ENCODE data around the gene SCAMP1.
"Not testable (repeated sequence)": the region's sequence is repeated elsewhere in the genome, so short reads cannot be mapped to it uniquely, and the experiment has no call there.

The SCAMP1 gene

GRCh38 chr5:78336698-78337097 is 23.7 kb upstream of the SCAMP1 start:
- no peaks in the 10 kb centered on the region for H3K27me3 ChIP-seq (ENCODE audit: control insufficient read depth, insufficient read depth, low read length)
- H3K4me3 ChIP-seq (ENCODE audit: low read length), result no peak overlapping the region
- H3K36me3 ChIP-seq (ENCODE audit: control insufficient read depth, insufficient read depth, low read length), result no peaks in the 10 kb centered on the region
- peaks cover under 1% of the 10 kb centered on the region for H3K4me1 ChIP-seq (ENCODE audit: control insufficient read depth, insufficient read depth, low read length)
- no peak overlapping the region for H3K9ac ChIP-seq (ENCODE audit: low read length)
- peaks cover 4% of the 10 kb centered on the region for H3K9me3 ChIP-seq (ENCODE audit: control insufficient read depth, low read length)

- no peak overlapping the region for H3K9ac ChIP-seq (ENCODE audit: low read length)
- H3K4me3 ChIP-seq (ENCODE audit: low read length), result no peak overlapping the region
- H3K4me1 ChIP-seq (ENCODE audit: control insufficient read depth, insufficient read depth, low read length), result no peaks in the 10 kb centered on the region
- H3K36me3 ChIP-seq (ENCODE audit: control insufficient read depth, insufficient read depth, low read length), result no peaks in the 10 kb centered on the region
- no peaks in the 10 kb centered on the region for H3K27me3 ChIP-seq (ENCODE audit: control insufficient read depth, insufficient read depth, low read length)
- H3K9me3 ChIP-seq (ENCODE audit: control insufficient read depth, low read length), result peaks cover 4% of the 10 kb centered on the region
Observed at GRCh38 chr5:78339617-78340436, 20.6 kb upstream of the SCAMP1 start.

GRCh38 chr5:78341440-78341839 is 19.0 kb upstream of the SCAMP1 start:
- Histone ChIP-seq H3K36me3 (ENCODE audit: control insufficient read depth, insufficient read depth, low read length) (no peaks in the 10 kb centered on the region), H3K9ac (ENCODE audit: low read length) (no peak overlapping the region), H3K4me1 (ENCODE audit: control insufficient read depth, insufficient read depth, low read length) (no peaks in the 10 kb centered on the region), H3K27me3 (ENCODE audit: control insufficient read depth, insufficient read depth, low read length) (no peaks in the 10 kb centered on the region), H3K4me3 (ENCODE audit: low read length) (no peak overlapping the region), H3K9me3 (ENCODE audit: control insufficient read depth, low read length) (peaks cover 4% of the 10 kb centered on the region)

GRCh38 chr5:78345485-78345884 is 14.9 kb upstream of the SCAMP1 start:
- no peaks in the 10 kb centered on the region for H3K36me3 ChIP-seq (ENCODE audit: control insufficient read depth, insufficient read depth, low read length)
- H3K4me3 ChIP-seq (ENCODE audit: low read length), result no peak overlapping the region
- no peaks in the 10 kb centered on the region for H3K27me3 ChIP-seq (ENCODE audit: control insufficient read depth, insufficient read depth, low read length)
- no peaks in the 10 kb centered on the region for H3K9me3 ChIP-seq (ENCODE audit: control insufficient read depth, low read length)
- no peak overlapping the region for H3K9ac ChIP-seq (ENCODE audit: low read length)
- no peaks in the 10 kb centered on the region for H3K4me1 ChIP-seq (ENCODE audit: control insufficient read depth, insufficient read depth, low read length)

- H3K4me1 ChIP-seq (ENCODE audit: control insufficient read depth, insufficient read depth, low read length), result no peaks in the 10 kb centered on the region
- H3K9me3 ChIP-seq (ENCODE audit: control insufficient read depth, low read length), result no peaks in the 10 kb centered on the region
- H3K9ac ChIP-seq (ENCODE audit: low read length), result no peak overlapping the region
- no peaks in the 10 kb centered on the region for H3K36me3 ChIP-seq (ENCODE audit: control insufficient read depth, insufficient read depth, low read length)
- no peak overlapping the region for H3K4me3 ChIP-seq (ENCODE audit: low read length)
- H3K27me3 ChIP-seq (ENCODE audit: control insufficient read depth, insufficient read depth, low read length), result no peaks in the 10 kb centered on the region
Observed at GRCh38 chr5:78353520-78353919, 6.9 kb upstream of the SCAMP1 start.

- Histone ChIP-seq H3K9me3 (ENCODE audit: control insufficient read depth, low read length) (no peaks in the 10 kb centered on the region), H3K4me1 (ENCODE audit: control insufficient read depth, insufficient read depth, low read length) (no peaks in the 10 kb centered on the region), H3K27me3 (ENCODE audit: control insufficient read depth, insufficient read depth, low read length) (no peaks in the 10 kb centered on the region), H3K36me3 (ENCODE audit: control insufficient read depth, insufficient read depth, low read length) (no peaks in the 10 kb centered on the region), H3K4me3 (ENCODE audit: low read length) (no peak overlapping the region), H3K9ac (ENCODE audit: low read length) (no peak overlapping the region)
Observed at GRCh38 chr5:78354066-78354670, 6.2 kb upstream of the SCAMP1 start.

GRCh38 chr5:78355561-78355960 is 4.9 kb upstream of the SCAMP1 start:
- Histone ChIP-seq H3K4me1 (ENCODE audit: control insufficient read depth, insufficient read depth, low read length) (no peaks in the 10 kb centered on the region), H3K9me3 (ENCODE audit: control insufficient read depth, low read length) (no peaks in the 10 kb centered on the region), H3K9ac (ENCODE audit: low read length) (no peak overlapping the region), H3K27me3 (ENCODE audit: control insufficient read depth, insufficient read depth, low read length) (no peaks in the 10 kb centered on the region), H3K36me3 (ENCODE audit: control insufficient read depth, insufficient read depth, low read length) (no peaks in the 10 kb centered on the region), H3K4me3 (ENCODE audit: low read length) (no peak overlapping the region)

GRCh38 chr5:78359455-78359830 is 974 bp upstream of the SCAMP1 start:
- not testable (repeated sequence) for H3K36me3 ChIP-seq (ENCODE audit: control insufficient read depth, insufficient read depth, low read length); H3K4me1 ChIP-seq (ENCODE audit: control insufficient read depth, insufficient read depth, low read length); H3K9me3 ChIP-seq (ENCODE audit: control insufficient read depth, low read length); H3K27me3 ChIP-seq (ENCODE audit: control insufficient read depth, insufficient read depth, low read length)
- peak overlapping the region; percentile 72 for H3K4me3 ChIP-seq (ENCODE audit: low read length)
- peak overlapping the region; percentile 98 for H3K9ac ChIP-seq (ENCODE audit: low read length)

GRCh38 chr5:78360674-78360923 is 182 bp downstream of the SCAMP1 start:
- H3K4me1 ChIP-seq (ENCODE audit: control insufficient read depth, insufficient read depth, low read length), result peaks cover 8% of the 10 kb centered on the region
- H3K9ac ChIP-seq (ENCODE audit: low read length), result peak overlapping the region; percentile 98
- peak overlapping the region; percentile 60 for H3K4me3 ChIP-seq (ENCODE audit: low read length)
- no peaks in the 10 kb centered on the region for H3K9me3 ChIP-seq (ENCODE audit: control insufficient read depth, low read length)
- no peaks in the 10 kb centered on the region for H3K36me3 ChIP-seq (ENCODE audit: control insufficient read depth, insufficient read depth, low read length)
- no peaks in the 10 kb centered on the region for H3K27me3 ChIP-seq (ENCODE audit: control insufficient read depth, insufficient read depth, low read length)

GRCh38 chr5:78360924-78361630 is 660 bp downstream of the SCAMP1 start:
- no peaks in the 10 kb centered on the region for H3K9me3 ChIP-seq (ENCODE audit: control insufficient read depth, low read length)
- peak overlapping the region; percentile 98 for H3K9ac ChIP-seq (ENCODE audit: low read length)
- H3K4me3 ChIP-seq (ENCODE audit: low read length), result peak overlapping the region; percentile 60
- H3K36me3 ChIP-seq (ENCODE audit: control insufficient read depth, insufficient read depth, low read length), result no peaks in the 10 kb centered on the region
- peaks cover 8% of the 10 kb centered on the region for H3K4me1 ChIP-seq (ENCODE audit: control insufficient read depth, insufficient read depth, low read length)
- no peaks in the 10 kb centered on the region for H3K27me3 ChIP-seq (ENCODE audit: control insufficient read depth, insufficient read depth, low read length)

GRCh38 chr5:78361631-78361993 is 1.2 kb downstream of the SCAMP1 start:
- peak overlapping the region; percentile 60 for H3K4me3 ChIP-seq (ENCODE audit: low read length)
- H3K36me3 ChIP-seq (ENCODE audit: control insufficient read depth, insufficient read depth, low read length), result no peaks in the 10 kb centered on the region
- no peaks in the 10 kb centered on the region for H3K27me3 ChIP-seq (ENCODE audit: control insufficient read depth, insufficient read depth, low read length)
- no peaks in the 10 kb centered on the region for H3K9me3 ChIP-seq (ENCODE audit: control insufficient read depth, low read length)
- H3K4me1 ChIP-seq (ENCODE audit: control insufficient read depth, insufficient read depth, low read length), result peaks cover 8% of the 10 kb centered on the region
- peak overlapping the region; percentile 98 for H3K9ac ChIP-seq (ENCODE audit: low read length)

GRCh38 chr5:78362220-78362619 is 1.8 kb downstream of the SCAMP1 start:
- no peak overlapping the region for H3K9ac ChIP-seq (ENCODE audit: low read length)
- peaks cover 8% of the 10 kb centered on the region for H3K4me1 ChIP-seq (ENCODE audit: control insufficient read depth, insufficient read depth, low read length)
- H3K4me3 ChIP-seq (ENCODE audit: low read length), result no peak overlapping the region

More at GRCh38 chr5:78362220-78362619, 1.8 kb downstream of the SCAMP1 start:
- H3K27me3 ChIP-seq (ENCODE audit: control insufficient read depth, insufficient read depth, low read length), result no peaks in the 10 kb centered on the region
- no peaks in the 10 kb centered on the region for H3K9me3 ChIP-seq (ENCODE audit: control insufficient read depth, low read length)
- H3K36me3 ChIP-seq (ENCODE audit: control insufficient read depth, insufficient read depth, low read length), result no peaks in the 10 kb centered on the region
